A549 (cell line): ENCODE data around the gene ARID1B. TPM values are rescaled to one million over a fixed set of nuclear protein-coding genes. Genes with fewer than 3 reads are reported as not detected.
A peak's percentile ranks its signal among the peaks of the same experiment; 100 is the strongest.

Source experiments
- ATAC-seq, 2 experiments: fragments of 200-7000 bp in 1 of 2; fragments of >200 bp in 1 of 2; cut with Nextera tagmentation in 1 of 2; cut with Tn5 transposase in 1 of 2; 3 replicates each; pipeline versions ENCODE4 v1.8.0 to v1.9.1; 2018 to 2020; ENCODE audit warnings: mild to moderate bottlenecking in 1 of 2, moderate library complexity in 1 of 2
- CTCF ChIA-PET: fragments of 300-600 bp; sonication (Branson Sonifier 250); formaldehyde crosslinking; extraction: SDS; loops from one replicate; lab custom pipeline; 2021; ENCODE audit warnings: antibody characterized with exemption, inconsistent platforms; lab: Yijun Ruan, JAX
- POLR2A ChIA-PET: fragments of 350-600 bp; formaldehyde crosslinking; extraction: SDS; loops from one replicate; lab custom pipeline; 2021; ENCODE audit warnings: antibody characterized with exemption, inconsistent platforms; lab: Yijun Ruan, JAX
- DNase-seq, 2 experiments: peaks; one replicate each; pipeline versions ENCODE4 v3.0.0 to v3.0.0-alpha.2; 2011 to 2016; ENCODE audit warnings: low read depth in 1 of 2, low spot score in 1 of 2
- FAIRE-seq: peaks from 2 replicates; lab custom pipeline; 2011; peaks lifted over from hg19 to GRCh38; lab: Jason Lieb, UNC
- H3K27ac ChIP-seq, 2 experiments: fragments of >200 bp; sonication (Bioruptor Twin); formaldehyde crosslinking; 3 replicates each; pipeline ENCODE4 v1.5.1; 2016 to 2017
- H3K4me1 ChIP-seq: fragments of >200 bp; sonication (Bioruptor Twin); formaldehyde crosslinking; 3 replicates; pipeline ENCODE4 v1.6.1; 2016
- H3K4me2 ChIP-seq: fragments of >200 bp; sonication (Bioruptor Twin); formaldehyde crosslinking; 3 replicates; pipeline ENCODE4 v1.6.1; 2016
- H3K4me3 ChIP-seq: fragments of >200 bp; sonication (Bioruptor Twin); formaldehyde crosslinking; 3 replicates; pipeline ENCODE4 v1.5.1; 2016
- H3K9me3 ChIP-seq: fragments of >200 bp; sonication (Bioruptor Twin); formaldehyde crosslinking; 3 replicates; pipeline ENCODE4 v1.6.1; 2016
- CBX8 ChIP-seq: fragments of 200-600 bp; sonication (generic); IDR thresholded peaks from 2 replicates; pipeline ENCODE4 v1.6.1; 2016
- CEBPB ChIP-seq, 2 experiments: fragments of >200 bp in 1 of 2; sonication (Bioruptor Twin) in 1 of 2; formaldehyde crosslinking in 1 of 2; IDR thresholded peaks; 2 replicates each; pipeline ENCODE4 v1.6.1; 2012 to 2016
- CHD2 ChIP-seq: fragments of 150-350 bp; IDR thresholded peaks from 2 replicates; pipeline ENCODE4 v1.6.1; 2014; ENCODE audit warnings: low read length; ENCODE audit not compliant: partially characterized antibody
- FOSB ChIP-seq: fragments of 250-450 bp; sonication (Bioruptor Pico); IDR thresholded peaks from 2 replicates; pipeline ENCODE4 v1.5.0; 2020; ENCODE audit warnings: mild to moderate bottlenecking, moderate library complexity
- HDAC2 ChIP-seq: fragments of 200-600 bp; sonication (generic); IDR thresholded peaks from 2 replicates; pipeline ENCODE4 v1.6.1; 2016
- HEYL ChIP-seq: fragments of 250-450 bp; sonication (Bioruptor Pico); IDR thresholded peaks from 2 replicates; pipeline ENCODE4 v1.8.0; 2021; ENCODE audit warnings: mild to moderate bottlenecking, moderate library complexity
- HOXA7 ChIP-seq: fragments of 250-450 bp; sonication (Bioruptor Pico); IDR thresholded peaks from 2 replicates; pipeline ENCODE4 v1.5.0; 2020; ENCODE audit warnings: mild to moderate bottlenecking, moderate library complexity
- HOXB13 ChIP-seq: fragments of 250-450 bp; sonication (Bioruptor Pico); IDR thresholded peaks from 2 replicates; pipeline ENCODE4 v1.5.0; 2020; ENCODE audit warnings: low read depth, mild to moderate bottlenecking, moderate library complexity
- HOXB5 ChIP-seq: fragments of 250-450 bp; sonication (Bioruptor Pico); IDR thresholded peaks from 2 replicates; pipeline ENCODE4 v1.5.0; 2020; ENCODE audit warnings: mild to moderate bottlenecking, moderate library complexity
- JUN ChIP-seq, 2 experiments: fragments of >200 bp; sonication (Bioruptor Twin); formaldehyde crosslinking; IDR thresholded peaks; 2 replicates in 1 of 2; 3 replicates in 1 of 2; pipeline ENCODE4 v1.6.1; 2016 to 2017
- JUNB ChIP-seq: fragments of >200 bp; sonication (Bioruptor Twin); formaldehyde crosslinking; IDR thresholded peaks from 2 replicates; pipeline ENCODE4 v1.6.1; 2016
- KDM1A ChIP-seq: fragments of 200-600 bp; sonication (generic); IDR thresholded peaks from 2 replicates; pipeline ENCODE4 v1.6.1; 2016; ENCODE audit warnings: low read depth, mild to moderate bottlenecking
- KDM5A ChIP-seq: fragments of 200-600 bp; sonication (generic); IDR thresholded peaks from 2 replicates; pipeline ENCODE4 v1.6.1; 2016; ENCODE audit warnings: antibody characterized with exemption, mild to moderate bottlenecking
- MAFK ChIP-seq: fragments of 450-650 bp; IDR thresholded peaks from 2 replicates; pipeline ENCODE4 v1.6.1; 2014; ENCODE audit not compliant: partially characterized antibody
- MYC ChIP-seq: IDR thresholded peaks from 2 replicates; pipeline ENCODE4 v1.6.1; 2012; ENCODE audit warnings: mild to moderate bottlenecking, inconsistent platforms, low read length, improper control_type of control experiment, borderline replicate concordance
- NFE2L2 ChIP-seq: fragments of 150-350 bp; conservative IDR thresholded peaks from 2 replicates; pipeline ENCODE4 v1.6.1; 2014; ENCODE audit warnings: low read length
- NPAS2 ChIP-seq: fragments of 250-450 bp; sonication (Bioruptor Pico); IDR thresholded peaks from 2 replicates; pipeline ENCODE4 v1.8.0; 2022; ENCODE audit warnings: mild to moderate bottlenecking, moderate library complexity, borderline replicate concordance
- NR3C1 ChIP-seq: fragments of >200 bp; sonication (Bioruptor Twin); formaldehyde crosslinking; IDR thresholded peaks from 3 replicates; pipeline ENCODE4 v1.6.1; 2017
- PHF8 ChIP-seq: fragments of 200-600 bp; sonication (generic); IDR thresholded peaks from 2 replicates; pipeline ENCODE4 v1.6.1; 2016; ENCODE audit warnings: low read depth, mild to moderate bottlenecking, antibody characterized with exemption, moderate library complexity, borderline replicate concordance
- RNF2 ChIP-seq: fragments of 200-600 bp; sonication (generic); IDR thresholded peaks from 2 replicates; pipeline ENCODE4 v1.6.1; 2016; ENCODE audit warnings: low read depth, mild to moderate bottlenecking, antibody characterized with exemption, moderate library complexity, borderline replicate concordance
- SMC3 ChIP-seq: fragments of >200 bp; sonication (Bioruptor Twin); formaldehyde crosslinking; IDR thresholded peaks from 3 replicates; pipeline ENCODE4 v1.6.1; 2018; ENCODE audit warnings: inconsistent platforms
- SREBF2 ChIP-seq: fragments of 450-650 bp; IDR thresholded peaks from 2 replicates; pipeline ENCODE4 v1.6.1; 2014; ENCODE audit warnings: mild to moderate bottlenecking, moderate library complexity
- TFCP2L1 ChIP-seq: fragments of 250-450 bp; sonication (Bioruptor Pico); IDR thresholded peaks from 2 replicates; pipeline ENCODE4 v1.5.0; 2021; ENCODE audit warnings: mild to moderate bottlenecking
- TP53 ChIP-seq: fragments of 250-450 bp; sonication (Bioruptor Pico); IDR thresholded peaks from 2 replicates; pipeline ENCODE4 v1.5.0; 2021; ENCODE audit warnings: mild to moderate bottlenecking, moderate library complexity
- WGBS: methylation state at CpG from one replicate; pipeline ENCODE4 v1.1.6; 2017; ENCODE audit errors: missing lambda C conversion rate; 5-methylcytosine and 5-hydroxymethylcytosine counted together
- polyA plus RNA-seq, 4 experiments: library from polyadenylated mRNA; depleted of rRNA in 3 of 4; stranded (reverse); fragments of >200 nt; fragmentation: RNase III in 1 of 4; extraction: RNeasy Plus Mini Kit Qiagen cat#74134 plus additional on column Dnase treatment in 1 of 4; gene quantifications; 2 replicates in 3 of 4; 3 replicates in 1 of 4; pipeline ENCODE4 v1.2.3, GENCODE V29; 2011 to 2017
- TF ChIP-seq, protein P1 (sequence below): fragments of 150-350 bp; IDR thresholded peaks from 2 replicates; pipeline ENCODE4 v1.6.1; 2014; ENCODE audit warnings: low read depth, mild to moderate bottlenecking, low read length
- TF ChIP-seq, protein P2 (sequence below): IDR thresholded peaks from 2 replicates; pipeline ENCODE4 v1.6.1; 2012
- TF ChIP-seq, protein P3 (sequence below): IDR thresholded peaks from 2 replicates; pipeline ENCODE4 v1.6.1; 2012
- TF ChIP-seq, protein P4 (sequence below): fragments of >200 bp; sonication (Bioruptor Twin); formaldehyde crosslinking; IDR thresholded peaks from 3 replicates; pipeline ENCODE4 v1.6.1; 2016
- TF ChIP-seq, protein P5 (sequence below): fragments of 250-450 bp; sonication (Bioruptor Pico); IDR thresholded peaks from 2 replicates; pipeline ENCODE4 v1.5.0; 2021; ENCODE audit warnings: mild to moderate bottlenecking, moderate library complexity, borderline replicate concordance

ARID1B gene
- polyA plus RNA-seq, 2 of the 4 experiments (the other 2 are of a cell fraction) = 13.5 to 16.3 TPM

DNA sequence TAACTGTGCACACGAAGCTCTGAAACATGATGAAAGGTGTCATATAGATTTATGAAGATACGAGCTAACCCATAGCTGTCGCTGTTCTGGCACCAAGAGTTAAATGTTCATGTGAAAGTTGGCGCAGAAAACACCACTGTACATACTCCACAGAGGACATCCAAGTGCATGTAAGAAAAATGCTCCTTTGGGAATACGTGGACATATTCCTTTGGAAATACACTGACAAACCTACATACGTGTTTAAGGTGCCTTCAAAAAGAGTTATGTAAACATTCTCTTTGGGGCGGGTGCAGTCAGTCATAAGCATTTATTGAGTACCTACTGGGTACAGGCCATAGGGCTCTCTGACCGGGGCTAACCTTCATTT lies 723 bp upstream of the ARID1B start:
- TF ChIP-seq HOXA7 (CRISPR knock-in tag) (no peak), CBX8 (no peak), CHD2 (no peak), HOXB13 (no peak), NPAS2 (CRISPR knock-in tag) (no peak), HDAC2 (no peak), HOXB5 (CRISPR knock-in tag) (no peak), JUNB (no peak), KDM1A (no peak), TP53 (no peak), JUN (IDR thresholded peaks at IDR 0.05) (no peak), NFE2L2 (no peak), RNF2 (no peak), TFCP2L1 (CRISPR knock-in tag) (no peak), SMC3 (no peak), HEYL (no peak)
- TF ChIP-seq, protein P1, sequence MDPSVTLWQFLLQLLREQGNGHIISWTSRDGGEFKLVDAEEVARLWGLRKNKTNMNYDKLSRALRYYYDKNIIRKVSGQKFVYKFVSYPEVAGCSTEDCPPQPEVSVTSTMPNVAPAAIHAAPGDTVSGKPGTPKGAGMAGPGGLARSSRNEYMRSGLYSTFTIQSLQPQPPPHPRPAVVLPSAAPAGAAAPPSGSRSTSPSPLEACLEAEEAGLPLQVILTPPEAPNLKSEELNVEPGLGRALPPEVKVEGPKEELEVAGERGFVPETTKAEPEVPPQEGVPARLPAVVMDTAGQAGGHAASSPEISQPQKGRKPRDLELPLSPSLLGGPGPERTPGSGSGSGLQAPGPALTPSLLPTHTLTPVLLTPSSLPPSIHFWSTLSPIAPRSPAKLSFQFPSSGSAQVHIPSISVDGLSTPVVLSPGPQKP = no peak
- no peaks in the 10 kb centered on the region for H3K9me3 ChIP-seq
- ChIA-PET CTCF (interaction anchor here (0.7 to 0.8 kb wide), 2 partner anchors 9 to 12 kb away, joined by 3 read pairs; no protein-coding TSS in a partner anchor), POLR2A (interaction anchor here (1.0 to 2.5 kb wide), 3 partner anchors 57 to 246 kb away, joined by 3 to 17 read pairs (median 16); no protein-coding TSS in a partner anchor)
- no peak for FAIRE-seq
- peaks cover 29% of the 10 kb centered on the region for H3K4me1 ChIP-seq
- no peak for ATAC-seq
- 3% methylated on average over 8 of the region's 8 CpGs for WGBS
- peak in 1 of 2 experiments; percentile 58 for DNase-seq
- peak overlapping the region; percentile 89 for H3K4me2 ChIP-seq
- H3K27ac ChIP-seq = peak overlapping the region; percentile 98 to 100
- peak overlapping the region; percentile 87 for H3K4me3 ChIP-seq

DNA sequence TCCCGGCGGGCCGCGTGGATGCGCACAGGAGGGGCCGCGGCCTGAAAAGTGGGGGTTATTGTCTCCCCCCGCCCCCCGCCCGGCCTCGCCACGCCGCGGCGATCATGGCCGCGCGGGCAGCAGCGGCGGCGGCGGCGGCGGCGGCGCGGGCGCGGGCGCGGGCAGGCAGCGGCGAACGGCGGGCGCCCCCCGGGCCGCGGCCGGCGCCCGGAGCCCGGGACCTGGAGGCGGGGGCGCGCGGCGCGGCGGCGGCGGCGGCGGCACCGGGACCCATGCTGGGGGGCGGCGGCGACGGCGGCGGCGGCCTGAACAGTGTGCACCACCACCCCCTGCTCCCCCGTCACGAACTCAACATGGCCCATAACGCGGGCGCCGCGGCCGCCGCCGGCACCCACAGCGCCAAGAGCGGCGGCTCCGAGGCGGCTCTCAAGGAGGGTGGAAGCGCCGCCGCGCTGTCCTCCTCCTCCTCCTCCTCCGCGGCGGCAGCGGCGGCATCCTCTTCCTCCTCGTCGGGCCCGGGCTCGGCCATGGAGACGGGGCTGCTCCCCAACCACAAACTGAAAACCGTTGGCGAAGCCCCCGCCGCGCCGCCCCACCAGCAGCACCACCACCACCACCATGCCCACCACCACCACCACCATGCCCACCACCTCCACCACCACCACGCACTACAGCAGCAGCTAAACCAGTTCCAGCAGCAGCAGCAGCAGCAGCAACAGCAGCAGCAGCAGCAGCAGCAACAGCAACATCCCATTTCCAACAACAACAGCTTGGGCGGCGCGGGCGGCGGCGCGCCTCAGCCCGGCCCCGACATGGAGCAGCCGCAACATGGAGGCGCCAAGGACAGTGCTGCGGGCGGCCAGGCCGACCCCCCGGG lies 637 bp downstream of the ARID1B start:
- TF ChIP-seq, protein P2, sequence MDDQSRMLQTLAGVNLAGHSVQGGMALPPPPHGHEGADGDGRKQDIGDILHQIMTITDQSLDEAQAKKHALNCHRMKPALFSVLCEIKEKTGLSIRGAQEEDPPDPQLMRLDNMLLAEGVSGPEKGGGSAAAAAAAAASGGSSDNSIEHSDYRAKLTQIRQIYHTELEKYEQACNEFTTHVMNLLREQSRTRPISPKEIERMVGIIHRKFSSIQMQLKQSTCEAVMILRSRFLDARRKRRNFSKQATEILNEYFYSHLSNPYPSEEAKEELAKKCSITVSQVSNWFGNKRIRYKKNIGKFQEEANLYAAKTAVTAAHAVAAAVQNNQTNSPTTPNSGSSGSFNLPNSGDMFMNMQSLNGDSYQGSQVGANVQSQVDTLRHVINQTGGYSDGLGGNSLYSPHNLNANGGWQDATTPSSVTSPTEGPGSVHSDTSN = no peak
- no peak for TF ChIP-seq SREBF2
- TF ChIP-seq, protein P3, sequence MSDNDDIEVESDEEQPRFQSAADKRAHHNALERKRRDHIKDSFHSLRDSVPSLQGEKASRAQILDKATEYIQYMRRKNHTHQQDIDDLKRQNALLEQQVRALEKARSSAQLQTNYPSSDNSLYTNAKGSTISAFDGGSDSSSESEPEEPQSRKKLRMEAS = peak; percentile 75; the same call in 1 of the 2 replicates
- TF ChIP-seq CEBPB (IDR thresholded peaks at IDR 0.05) = no peak
- TF ChIP-seq RNF2 = no peak
- no peak for TF ChIP-seq FOSB (CRISPR knock-in tag)
- TF ChIP-seq JUN (IDR thresholded peaks at IDR 0.05) = peak in 1 of 2 experiments; percentile 30; a peak in 1 of 5 replicates
- TF ChIP-seq, protein P4, sequence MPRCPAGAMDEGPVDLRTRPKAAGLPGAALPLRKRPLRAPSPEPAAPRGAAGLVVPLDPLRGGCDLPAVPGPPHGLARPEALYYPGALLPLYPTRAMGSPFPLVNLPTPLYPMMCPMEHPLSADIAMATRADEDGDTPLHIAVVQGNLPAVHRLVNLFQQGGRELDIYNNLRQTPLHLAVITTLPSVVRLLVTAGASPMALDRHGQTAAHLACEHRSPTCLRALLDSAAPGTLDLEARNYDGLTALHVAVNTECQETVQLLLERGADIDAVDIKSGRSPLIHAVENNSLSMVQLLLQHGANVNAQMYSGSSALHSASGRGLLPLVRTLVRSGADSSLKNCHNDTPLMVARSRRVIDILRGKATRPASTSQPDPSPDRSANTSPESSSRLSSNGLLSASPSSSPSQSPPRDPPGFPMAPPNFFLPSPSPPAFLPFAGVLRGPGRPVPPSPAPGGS = no peak
- TF ChIP-seq PHF8 = peak; percentile 11; the same call in 1 of the 2 replicates
- TF ChIP-seq HOXB5 (CRISPR knock-in tag) = no peak
- no peak for TF ChIP-seq KDM5A
- TF ChIP-seq SMC3 = no peak
- TF ChIP-seq CBX8 = no peak
- no peak for TF ChIP-seq NR3C1
- TF ChIP-seq MAFK = no peak
- TF ChIP-seq, protein P5, sequence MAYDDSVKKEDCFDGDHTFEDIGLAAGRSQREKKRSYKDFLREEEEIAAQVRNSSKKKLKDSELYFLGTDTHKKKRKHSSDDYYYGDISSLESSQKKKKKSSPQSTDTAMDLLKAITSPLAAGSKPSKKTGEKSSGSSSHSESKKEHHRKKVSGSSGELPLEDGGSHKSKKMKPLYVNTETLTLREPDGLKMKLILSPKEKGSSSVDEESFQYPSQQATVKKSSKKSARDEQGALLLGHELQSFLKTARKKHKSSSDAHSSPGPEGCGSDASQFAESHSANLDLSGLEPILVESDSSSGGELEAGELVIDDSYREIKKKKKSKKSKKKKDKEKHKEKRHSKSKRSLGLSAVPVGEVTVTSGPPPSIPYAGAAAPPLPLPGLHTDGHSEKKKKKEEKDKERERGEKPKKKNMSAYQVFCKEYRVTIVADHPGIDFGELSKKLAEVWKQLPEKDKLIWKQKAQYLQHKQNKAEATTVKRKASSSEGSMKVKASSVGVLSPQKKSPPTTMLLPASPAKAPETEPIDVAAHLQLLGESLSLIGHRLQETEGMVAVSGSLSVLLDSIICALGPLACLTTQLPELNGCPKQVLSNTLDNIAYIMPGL (CRISPR knock-in tag) = no peak
- peak; percentile 87; the same call in 1 of the 2 replicates for TF ChIP-seq MYC
- no peak for TF ChIP-seq HOXB13
- TF ChIP-seq, all 56 proteins: peak for 4
- peak overlapping the region; percentile 89 for H3K4me2 ChIP-seq
- POLR2A ChIA-PET = interaction anchor here (1.2 to 2.5 kb wide), 2 partner anchors 58 to 92 kb away, joined by 6 to 17 read pairs; no protein-coding TSS in a partner anchor
- H3K4me1 ChIP-seq = peaks cover 38% of the 10 kb centered on the region
- H3K9me3 ChIP-seq = no peaks in the 10 kb centered on the region
- H3K27ac ChIP-seq = peak overlapping the region; percentile 98 to 100
- CTCF ChIA-PET = interaction anchor here (1.2 kb wide), 1 partner anchor 49 kb away, joined by 5 read pairs; no protein-coding TSS in a partner anchor
- H3K4me3 ChIP-seq = peak overlapping the region; percentile 87
- ATAC-seq = peak; percentile 57 to 68
- DNase-seq = peak; percentile 48 to 61
- no peak for FAIRE-seq
- 5% methylated on average over 17 of the region's 113 CpGs for whole genome bisulfite sequencing
